Nucleus accumbens (tissue), 56 donors: ENCODE measurements around the gene SLC17A7.
A peak's percentile ranks its signal among the peaks of the same experiment; 100 is the strongest.
"Not testable (repeated sequence)": the region's sequence is repeated elsewhere in the genome, so short reads cannot be mapped to it uniquely, and the experiment has no call there.

ENCODE experiments used
- DNase-seq, 56 donors: peaks; one replicate each; lab custom pipeline; 2025; lab: John Stamatoyannopoulos, UW

The SLC17A7 gene

GRCh38 chr19:49447485-49448431, 6.4 kb upstream of the SLC17A7 start:
- DNase-seq = peak in 3 of 56 donors; percentile 5 to 8 (median 8)

- DNase-seq = no peak
These were observed 4.7 kb upstream of the SLC17A7 start for GRCh38 chr19:49445997-49446396.

- DNase-seq = not testable (repeated sequence)
These were observed 2.9 kb upstream of the SLC17A7 start for GRCh38 chr19:49444100-49444700.

- peak in 55 of 56 donors; percentile 54 to 97 (median 91) for DNase-seq
These were observed 2.2 kb upstream of the SLC17A7 start for GRCh38 chr19:49443366-49444099.

GRCh38 chr19:49442771-49443365, 1.5 kb upstream of the SLC17A7 start:
- peak in 14 of 56 donors; percentile 5 to 48 (median 26) for DNase-seq

GRCh38 chr19:49442354-49442753, 1.0 kb upstream of the SLC17A7 start:
- no peak for DNase-seq

- DNase-seq = no peak
These were observed 628 bp upstream of the SLC17A7 start for GRCh38 chr19:49441960-49442350.

GRCh38 chr19:49440439-49441209, 703 bp downstream of the SLC17A7 start:
- no peak for DNase-seq

- no peak for DNase-seq
These were observed 1.5 kb downstream of the SLC17A7 start for GRCh38 chr19:49439836-49440235.

GRCh38 chr19:49438261-49438660, 3.1 kb downstream of the SLC17A7 start:
- no peak for DNase-seq

- no peak for DNase-seq
These were observed 4.1 kb downstream of the SLC17A7 start for GRCh38 chr19:49437231-49437630.

- DNase-seq = peak in 2 of 56 donors; percentile 27 to 40
These were observed 4.8 kb downstream of the SLC17A7 start for GRCh38 chr19:49436381-49437017.

GRCh38 chr19:49435670-49436069, 5.7 kb downstream of the SLC17A7 start:
- no peak for DNase-seq

GRCh38 chr19:49434907-49435583, 6.3 kb downstream of the SLC17A7 start:
- no peak for DNase-seq

- DNase-seq = no peak
These were observed 8.0 kb downstream of the SLC17A7 start for GRCh38 chr19:49433240-49433901.

- DNase-seq = no peak
These were observed 8.9 kb downstream of the SLC17A7 start for GRCh38 chr19:49432141-49433073.

- no peak for DNase-seq
These were observed 10.0 kb downstream of the SLC17A7 start for GRCh38 chr19:49431330-49431749.
